Liver (tissue), 9 donors: Measurements from ENCODE around the gene STAT3. TPM values are rescaled to one million over a fixed set of nuclear protein-coding genes. Genes with fewer than 3 reads are reported as not detected.

Experiments
- DNase-seq: peaks from one replicate; pipeline ENCODE4 v3.0.0-alpha.2; 2017; ENCODE audit warnings: low spot score
- H3K27ac ChIP-seq, 2 donors: one replicate each; pipeline ENCODE4 v1.7.0; 2013; ENCODE audit warnings: inconsistent platforms in 2 of 2, low read length in 2 of 2, control low read depth in 1 of 2, low read depth in 1 of 2, mild to moderate bottlenecking in 1 of 2
- H3K27me3 ChIP-seq, 4 donors: one replicate each; pipeline versions ENCODE4 v1.6.1 to v1.7.0; 2013; ENCODE audit warnings: low read length in 3 of 4, inconsistent platforms in 1 of 4, mild to moderate bottlenecking in 1 of 4, moderate library complexity in 1 of 4; ENCODE audit not compliant: control insufficient read depth in 4 of 4, insufficient read depth in 4 of 4
- H3K36me3 ChIP-seq, 4 donors: one replicate each; pipeline versions ENCODE4 v1.6.1 to v1.7.0; 2013; ENCODE audit warnings: low read length in 3 of 4, mild to moderate bottlenecking in 3 of 4, low read depth in 1 of 4, moderate library complexity in 1 of 4; ENCODE audit not compliant: control insufficient read depth in 4 of 4, insufficient read depth in 3 of 4
- H3K4me1 ChIP-seq, 4 donors: one replicate each; pipeline versions ENCODE4 v1.6.1 to v1.7.0; 2013; ENCODE audit warnings: low read length in 3 of 4, mild to moderate bottlenecking in 3 of 4, moderate library complexity in 1 of 4; ENCODE audit not compliant: control insufficient read depth in 4 of 4, insufficient read depth in 4 of 4
- H3K4me3 ChIP-seq, 3 donors: one replicate each; pipeline versions ENCODE4 v1.6.1 to v1.7.0; 2013; ENCODE audit warnings: low read length in 3 of 3, control low read depth in 1 of 3, low read depth in 1 of 3, mild to moderate bottlenecking in 1 of 3
- H3K9ac ChIP-seq, 2 donors: one replicate each; pipeline ENCODE4 v1.7.0; 2013; ENCODE audit warnings: low read length in 2 of 2, mild to moderate bottlenecking in 2 of 2, moderate library complexity in 2 of 2, control low read depth in 1 of 2, low read depth in 1 of 2
- H3K9me3 ChIP-seq, 4 donors: one replicate each; pipeline versions ENCODE4 v1.6.1 to v1.7.0; 2013; ENCODE audit warnings: low read length in 3 of 4; ENCODE audit not compliant: control insufficient read depth in 4 of 4
- ATF3 ChIP-seq: IDR thresholded peaks from 2 replicates; pipeline ENCODE4 v1.6.1; 2016; ENCODE audit warnings: antibody characterized with exemption
- CTCF ChIP-seq: fragments of 150-350 bp; IDR thresholded peaks from 2 replicates; pipeline ENCODE4 v1.5.1; 2017; ENCODE audit warnings: improper control_type of control experiment, low read depth, low read length; ENCODE audit not compliant: missing input control
- EGR1 ChIP-seq, 2 donors: IDR thresholded peaks; 2 replicates each; pipeline ENCODE4 v1.6.1; 2016 to 2018; ENCODE audit warnings: antibody characterized with exemption in 2 of 2, low read depth in 2 of 2
- FOXA1 ChIP-seq: IDR thresholded peaks from 2 replicates; pipeline ENCODE4 v1.6.1; 2016; ENCODE audit warnings: antibody characterized with exemption
- HNF4A ChIP-seq, 2 donors: conservative IDR thresholded peaks; 2 replicates each; pipeline ENCODE4 v1.6.1; 2016; ENCODE audit warnings: antibody characterized with exemption in 2 of 2, mild to moderate bottlenecking in 2 of 2
- HNF4G ChIP-seq: IDR thresholded peaks from 2 replicates; pipeline ENCODE4 v1.6.1; 2016; ENCODE audit warnings: antibody characterized with exemption
- MAX ChIP-seq: IDR thresholded peaks from 2 replicates; pipeline ENCODE4 v1.6.1; 2016; ENCODE audit warnings: antibody characterized with exemption
- RAD21 ChIP-seq, 2 donors: IDR thresholded peaks; 2 replicates each; pipeline ENCODE4 v1.6.1; 2016; ENCODE audit warnings: antibody characterized with exemption in 2 of 2, mild to moderate bottlenecking in 2 of 2
- REST ChIP-seq: IDR thresholded peaks from 2 replicates; pipeline ENCODE4 v1.6.1; 2016; ENCODE audit warnings: antibody characterized with exemption, mild to moderate bottlenecking
- RXRA ChIP-seq, 2 donors: IDR thresholded peaks; 2 replicates each; pipeline ENCODE4 v1.6.1; 2017 to 2018; ENCODE audit warnings: antibody characterized with exemption in 2 of 2, mild to moderate bottlenecking in 1 of 2
- SP1 ChIP-seq: IDR thresholded peaks from 2 replicates; pipeline ENCODE4 v1.6.1; 2018; ENCODE audit warnings: antibody characterized with exemption, mild to moderate bottlenecking
- TAF1 ChIP-seq: conservative IDR thresholded peaks from 2 replicates; pipeline ENCODE4 v1.6.1; 2016; ENCODE audit warnings: antibody characterized with exemption, mild to moderate bottlenecking
- YY1 ChIP-seq: IDR thresholded peaks from 2 replicates; pipeline ENCODE4 v1.6.1; 2016; ENCODE audit warnings: antibody characterized with exemption, mild to moderate bottlenecking
- WGBS: extraction: QIAGEN DNeasy Blood & Tissue Kit; methylation state at CpG from one replicate; pipeline ENCODE4 v1.1.7; 2013; 5-methylcytosine and 5-hydroxymethylcytosine counted together
- polyA plus RNA-seq, 2 donors: library from polyadenylated mRNA; stranded (reverse) in 1 of 2; unstranded in 1 of 2; fragments of 200-250 nt in 1 of 2; fragments of >200 nt in 1 of 2; fragmentation: Nextera tagmentation in 1 of 2; extraction: Ambion mirVana in 1 of 2; gene quantifications; one replicate each; pipeline versions ENCODE4 v1.2.1 to v1.2.3, GENCODE V29; 2013 to 2015
- total RNA-seq, 2 donors: library from RNA; depleted of rRNA; stranded (reverse); fragments of >200 nt; gene quantifications; one replicate each; pipeline ENCODE4 v1.2.3, GENCODE V29; 2014
- donor health status: healthy.
- donor health status: healthy.
- donor health status: healthy.
- donor health status: healthy.
- donor health status: healthy.

STAT3 gene
- total and polyA plus RNA-seq, 4 donors = 68.7 to 301 (median 114) TPM

GRCh38 chr17:42399948-42400843 lies 12.0 kb upstream of the STAT3 start:
- Histone ChIP-seq H3K36me3 (no peaks in the 10 kb centered on the region), H3K27ac (no peak overlapping the region)

More at GRCh38 chr17:42399948-42400843, 12.0 kb upstream of the STAT3 start:
- H3K4me1 ChIP-seq = peaks cover 0 to 4% (median 1%) of the 10 kb centered on the region in 4 donors
- H3K9ac ChIP-seq = no peak overlapping the region
- no peaks in the 10 kb centered on the region for H3K9me3 ChIP-seq
- DNase-seq = no peak
- H3K27me3 ChIP-seq = no peaks in the 10 kb centered on the region
- WGBS = 76% methylated on average over 6 of the region's 6 CpGs
- no peak overlapping the region for H3K4me3 ChIP-seq
- TF ChIP-seq RAD21 (IDR thresholded peaks at IDR 0.05) = peak in 1 of 2 donors; percentile 21
- peak; percentile 4 to 19 for TF ChIP-seq RXRA (IDR thresholded peaks at IDR 0.05)
- TF ChIP-seq FOXA1 = no peak
- no peak for TF ChIP-seq REST
- TF ChIP-seq EGR1 (IDR thresholded peaks at IDR 0.05; ENCODE audit: low read depth in 2 of 2) = no peak
- TF ChIP-seq CTCF = no peak
- TF ChIP-seq HNF4G = peak; percentile 60
- no peak for TF ChIP-seq YY1
- TF ChIP-seq ATF3 = no peak
- TF ChIP-seq SP1 = no peak
- TF ChIP-seq TAF1 = no peak
- peak; percentile 82 to 87 for TF ChIP-seq HNF4A (conservative IDR thresholded peaks at IDR 0.05)
- TF ChIP-seq MAX = no peak
